Neural progenitor cell (in vitro differentiated cells): ENCODE measurements around the gene CISD1.
A peak's percentile ranks its signal among the peaks of the same experiment; 100 is the strongest.

Source experiments
- EZH2 ChIP-seq: fragments of 200-600 bp; sonication (generic); IDR thresholded peaks from 2 replicates; pipeline ENCODE4 v1.6.1; 2017; ENCODE audit warnings: antibody characterized with exemption, mild to moderate bottlenecking, moderate library complexity
- EZH2phosphoT487 ChIP-seq: fragments of 200-600 bp; sonication (generic); IDR thresholded peaks from 2 replicates; pipeline ENCODE4 v1.6.1; 2017; ENCODE audit warnings: antibody characterized with exemption
- TF ChIP-seq, protein P1 (sequence below): fragments of 200-600 bp; sonication (generic); IDR thresholded peaks from 2 replicates; pipeline ENCODE4 v1.5.1; 2017; ENCODE audit warnings: antibody characterized with exemption, mild to moderate bottlenecking

DNA sequence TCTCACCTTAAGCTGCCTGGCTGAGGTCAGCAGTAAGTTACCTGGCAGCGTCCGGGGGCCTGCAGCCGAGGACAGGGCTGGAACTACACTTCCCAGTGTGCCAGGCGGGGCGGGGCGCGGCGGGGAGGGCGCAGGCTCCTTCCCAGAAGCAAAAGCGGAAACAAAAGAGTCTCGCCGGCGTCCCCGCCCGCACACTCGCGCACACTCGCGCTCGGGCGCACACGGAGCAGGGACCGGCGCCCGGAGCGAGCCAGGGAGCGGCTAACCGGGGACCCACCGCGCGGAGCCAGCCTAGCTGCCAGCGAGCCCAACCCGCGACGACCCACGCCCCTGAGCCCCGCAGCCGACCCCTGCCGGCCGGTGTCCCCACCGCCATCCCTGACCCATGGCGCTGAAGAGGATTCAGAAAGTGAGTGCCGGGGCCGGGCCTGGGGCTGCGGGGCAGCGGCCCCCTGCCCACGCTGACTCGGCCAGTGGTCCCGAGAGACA lies 65.9 kb downstream of the CISD1 start, which contains the start of gene UBE2D1:
- TF ChIP-seq, protein P1, sequence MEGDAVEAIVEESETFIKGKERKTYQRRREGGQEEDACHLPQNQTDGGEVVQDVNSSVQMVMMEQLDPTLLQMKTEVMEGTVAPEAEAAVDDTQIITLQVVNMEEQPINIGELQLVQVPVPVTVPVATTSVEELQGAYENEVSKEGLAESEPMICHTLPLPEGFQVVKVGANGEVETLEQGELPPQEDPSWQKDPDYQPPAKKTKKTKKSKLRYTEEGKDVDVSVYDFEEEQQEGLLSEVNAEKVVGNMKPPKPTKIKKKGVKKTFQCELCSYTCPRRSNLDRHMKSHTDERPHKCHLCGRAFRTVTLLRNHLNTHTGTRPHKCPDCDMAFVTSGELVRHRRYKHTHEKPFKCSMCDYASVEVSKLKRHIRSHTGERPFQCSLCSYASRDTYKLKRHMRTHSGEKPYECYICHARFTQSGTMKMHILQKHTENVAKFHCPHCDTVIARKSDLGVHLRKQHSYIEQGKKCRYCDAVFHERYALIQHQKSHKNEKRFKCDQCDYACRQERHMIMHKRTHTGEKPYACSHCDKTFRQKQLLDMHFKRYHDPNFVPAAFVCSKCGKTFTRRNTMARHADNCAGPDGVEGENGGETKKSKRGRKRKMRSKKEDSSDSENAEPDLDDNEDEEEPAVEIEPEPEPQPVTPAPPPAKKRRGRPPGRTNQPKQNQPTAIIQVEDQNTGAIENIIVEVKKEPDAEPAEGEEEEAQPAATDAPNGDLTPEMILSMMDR, result peak; percentile 51
- TF ChIP-seq EZH2, result no peak
- TF ChIP-seq EZH2phosphoT487, result no peak
